D721Med (cell line): Measurements from ENCODE around the gene UBE2C.

Experiments
- DNase-seq: peaks from one replicate; pipeline ENCODE4 v3.0.0; 2011; ENCODE audit warnings: low spot score; ENCODE audit not compliant: insufficient read length
- FAIRE-seq: peaks from 2 replicates; lab custom pipeline; 2011; peaks lifted over from hg19 to GRCh38; lab: Jason Lieb, UNC
- CTCF ChIP-seq: IDR thresholded peaks from 2 replicates; pipeline ENCODE4 v1.5.1; 2012; ENCODE audit warnings: mild to moderate bottlenecking, control low read depth; ENCODE audit not compliant: insufficient read depth; ENCODE audit errors: missing control alignments

Gene UBE2C

GRCh38 chr20:45801851-45802250, 10.6 kb upstream of the UBE2C start:
- FAIRE-seq: no peak
- DNase-seq: no peak
- no peak for TF ChIP-seq CTCF

- DNase-seq (no peak), FAIRE-seq (no peak)
- no peak for TF ChIP-seq CTCF
These were observed 2.1 kb upstream of the UBE2C start for GRCh38 chr20:45810191-45810970.

- FAIRE-seq (no peak), DNase-seq (no peak)
- TF ChIP-seq CTCF: no peak
These were observed 529 bp downstream of the UBE2C start for GRCh38 chr20:45813006-45813340.

GRCh38 chr20:45813489-45813888, 1.0 kb downstream of the UBE2C start:
- no peak for TF ChIP-seq CTCF
- FAIRE-seq (no peak), DNase-seq (no peak)

GRCh38 chr20:45814314-45814713, 1.9 kb downstream of the UBE2C start:
- no peak for TF ChIP-seq CTCF
- FAIRE-seq (no peak), DNase-seq (no peak)

- no peak for TF ChIP-seq CTCF
- DNase-seq (no peak), FAIRE-seq (no peak)
These were observed 4.5 kb downstream of the UBE2C start for GRCh38 chr20:45816951-45817350.

- FAIRE-seq (no peak), DNase-seq (no peak)
- no peak for TF ChIP-seq CTCF
These were observed 5.1 kb downstream of the UBE2C start for GRCh38 chr20:45817376-45818194.
